Measurements from ENCODE around the gene IL21R.

DNA sequence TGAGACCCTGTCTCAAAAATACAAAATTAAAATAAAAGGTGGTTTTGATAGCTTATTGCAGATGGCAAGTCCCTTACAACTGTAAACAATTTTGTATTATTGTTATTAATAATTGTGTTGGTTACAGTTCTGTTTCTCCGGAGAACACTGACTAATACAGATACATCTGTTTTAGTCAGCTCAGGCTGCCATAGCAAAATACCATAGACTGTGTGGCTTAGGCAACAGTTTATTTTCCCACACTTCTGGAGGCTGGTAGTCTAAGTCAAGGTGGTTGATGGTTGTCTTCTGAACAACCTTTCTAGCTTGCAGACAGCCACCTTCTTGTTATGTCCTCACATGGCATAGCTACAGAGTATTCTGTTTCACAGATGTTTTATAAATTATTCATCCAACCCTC is 14.2 kb upstream of the IL21R start:
- TF ChIP-seq, protein P1, sequence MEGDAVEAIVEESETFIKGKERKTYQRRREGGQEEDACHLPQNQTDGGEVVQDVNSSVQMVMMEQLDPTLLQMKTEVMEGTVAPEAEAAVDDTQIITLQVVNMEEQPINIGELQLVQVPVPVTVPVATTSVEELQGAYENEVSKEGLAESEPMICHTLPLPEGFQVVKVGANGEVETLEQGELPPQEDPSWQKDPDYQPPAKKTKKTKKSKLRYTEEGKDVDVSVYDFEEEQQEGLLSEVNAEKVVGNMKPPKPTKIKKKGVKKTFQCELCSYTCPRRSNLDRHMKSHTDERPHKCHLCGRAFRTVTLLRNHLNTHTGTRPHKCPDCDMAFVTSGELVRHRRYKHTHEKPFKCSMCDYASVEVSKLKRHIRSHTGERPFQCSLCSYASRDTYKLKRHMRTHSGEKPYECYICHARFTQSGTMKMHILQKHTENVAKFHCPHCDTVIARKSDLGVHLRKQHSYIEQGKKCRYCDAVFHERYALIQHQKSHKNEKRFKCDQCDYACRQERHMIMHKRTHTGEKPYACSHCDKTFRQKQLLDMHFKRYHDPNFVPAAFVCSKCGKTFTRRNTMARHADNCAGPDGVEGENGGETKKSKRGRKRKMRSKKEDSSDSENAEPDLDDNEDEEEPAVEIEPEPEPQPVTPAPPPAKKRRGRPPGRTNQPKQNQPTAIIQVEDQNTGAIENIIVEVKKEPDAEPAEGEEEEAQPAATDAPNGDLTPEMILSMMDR (IDR thresholded peaks at IDR 0.05; ENCODE audit: low read length): no peak
- TF ChIP-seq EZH2 (optimal IDR thresholded peaks at IDR 0.05; ENCODE audit: low read depth, low read length) (no peak), EZH2phosphoT487 (IDR thresholded peaks at IDR 0.05; ENCODE audit: low read length) (no peak)

Measured in MM.1S (cell line).